C4-2B (cell line): ENCODE results near the gene SMOC1.

Experiments used
- H3K27ac ChIP-seq: fragments of 450-650 bp; 2 replicates; pipeline ENCODE4 v1.5.1; 2017
- CTCF ChIP-seq: fragments of 450-650 bp; conservative IDR thresholded peaks from 2 replicates; pipeline ENCODE4 v1.5.1; 2017; ENCODE audit warnings: mild to moderate bottlenecking
- ZFX ChIP-seq: fragments of 450-650 bp; IDR thresholded peaks from 2 replicates; pipeline ENCODE4 v1.6.1; 2017

The SMOC1 gene

GRCh38 chr14:69994002-69994401, 114.8 kb downstream of the SMOC1 start:
- TF ChIP-seq ZFX (no peak), CTCF (no peak)

GRCh38 chr14:69996216-69996615, 117.0 kb downstream of the SMOC1 start:
- no peak overlapping the region for H3K27ac ChIP-seq
- TF ChIP-seq ZFX (no peak), CTCF (no peak)

More at GRCh38 chr14:69994002-69994401, 114.8 kb downstream of the SMOC1 start:
- H3K27ac ChIP-seq = no peak overlapping the region

DNA sequence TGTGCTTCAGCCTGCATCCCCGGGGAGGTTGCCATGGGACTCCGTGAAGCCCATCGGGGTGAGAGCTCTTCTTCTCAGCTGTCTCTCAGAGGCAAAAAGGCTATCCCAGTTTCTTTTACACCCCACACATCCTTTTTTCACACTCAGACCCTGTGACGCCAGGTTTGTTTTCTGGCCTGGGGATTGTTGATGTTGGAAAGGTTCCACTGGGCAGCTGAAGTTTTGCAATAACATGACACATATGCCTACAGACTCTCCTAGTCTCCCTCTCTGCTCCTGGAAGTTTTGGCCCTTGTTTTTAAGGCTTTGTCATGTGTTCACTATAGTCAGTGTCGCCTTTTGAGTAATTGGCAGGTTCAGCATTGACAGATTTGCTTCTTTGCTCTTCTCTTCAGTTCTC, 118.6 kb downstream of the SMOC1 start:
- TF ChIP-seq ZFX (no peak), CTCF (no peak)
- H3K27ac ChIP-seq = no peak overlapping the region

- no peak overlapping the region for H3K27ac ChIP-seq
Measured at GRCh38 chr14:69999261-69999674, 120.1 kb downstream of the SMOC1 start.

DNA sequence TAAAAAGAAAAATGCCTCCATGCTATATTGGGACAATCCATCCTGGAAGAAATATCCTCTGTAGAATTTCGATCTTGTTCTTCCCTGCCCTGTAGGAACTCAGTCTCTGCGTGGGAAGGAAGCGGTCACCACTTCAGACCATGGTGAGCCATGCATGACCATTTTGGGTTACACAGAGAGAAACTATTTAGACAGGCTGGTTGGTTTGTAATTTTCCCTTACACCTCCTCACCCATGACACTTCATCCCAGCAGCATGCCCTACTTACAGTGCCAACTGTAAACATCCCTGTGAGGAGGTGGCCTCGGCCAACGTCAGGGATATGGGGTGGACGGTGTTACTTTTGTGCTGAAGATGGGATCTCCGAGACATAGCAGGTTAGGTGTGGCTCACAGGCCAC, 121.4 kb downstream of the SMOC1 start:
- TF ChIP-seq ZFX (no peak), CTCF (no peak)
- no peak overlapping the region for H3K27ac ChIP-seq

More at GRCh38 chr14:69999261-69999674, 120.1 kb downstream of the SMOC1 start:
- TF ChIP-seq ZFX (no peak), CTCF (no peak)

DNA sequence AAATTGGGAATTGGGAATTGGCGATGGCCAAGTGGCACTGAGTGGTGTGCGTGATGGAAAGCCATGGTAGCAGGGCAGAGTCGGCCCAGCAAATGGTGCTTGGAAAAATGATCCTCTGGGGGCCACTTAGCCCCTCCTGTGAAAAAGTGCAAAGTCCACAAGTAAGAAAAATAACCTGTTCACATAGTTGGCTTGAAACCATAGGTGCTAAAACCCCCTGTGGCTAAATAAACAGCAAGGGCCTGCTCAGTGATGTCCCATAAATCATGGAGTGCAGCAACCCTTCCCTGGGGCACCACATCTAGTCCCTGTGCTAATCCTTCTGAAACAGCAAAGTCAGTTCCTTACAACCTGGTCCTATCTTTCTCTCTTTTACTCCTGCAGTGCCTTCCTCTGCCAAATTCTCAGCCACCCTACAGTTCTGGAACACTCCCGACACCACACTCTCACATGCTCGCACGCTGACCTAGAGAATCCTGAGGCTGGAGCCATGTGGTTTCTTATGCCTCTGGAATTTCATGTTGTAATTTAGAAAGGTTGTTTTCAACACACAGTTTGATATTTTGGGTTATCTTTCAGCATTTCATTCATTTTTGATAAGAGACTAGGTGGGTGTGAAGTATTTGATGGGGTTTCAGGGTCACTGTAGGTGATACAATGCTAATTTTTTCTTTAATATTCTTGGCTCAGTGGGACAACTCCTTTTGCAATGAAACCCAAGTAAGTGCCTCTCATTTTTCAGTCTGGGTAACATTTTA, 123.6 kb downstream of the SMOC1 start:
- TF ChIP-seq CTCF (no peak), ZFX (no peak)
- no peak overlapping the region for H3K27ac ChIP-seq

DNA sequence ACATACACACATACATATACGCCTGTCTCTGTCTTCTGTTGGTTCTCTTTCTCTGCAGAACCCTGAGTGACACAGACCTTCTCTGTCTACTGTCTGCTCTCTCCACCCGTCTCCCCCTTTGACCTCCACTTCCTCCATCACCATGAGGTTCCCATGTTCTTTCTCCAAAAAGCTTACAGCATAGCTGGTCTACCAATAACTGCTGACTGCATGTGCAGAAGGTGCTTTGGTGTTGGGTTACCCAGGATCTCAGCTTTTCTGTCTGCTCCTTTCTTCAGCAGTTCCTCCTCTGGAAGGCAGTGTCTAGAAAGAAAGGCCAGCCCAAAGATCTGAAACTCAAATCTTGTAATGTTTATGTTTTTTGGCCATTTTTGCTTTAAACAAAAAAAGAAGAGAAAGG, 125.6 kb downstream of the SMOC1 start:
- TF ChIP-seq ZFX = no peak
- no peak for TF ChIP-seq CTCF

More for the DNA sequence above, 125.6 kb downstream of the SMOC1 start:
- H3K27ac ChIP-seq = no peak overlapping the region
